Testis (tissue), 3 donors: ENCODE data around the gene ARID3A. TPM values are rescaled to one million over a fixed set of nuclear protein-coding genes. Genes with fewer than 3 reads are reported as not detected.

Experiments
- DNase-seq: peaks from one replicate; pipeline ENCODE4 v3.0.0-alpha.2; 2019
- H3K27ac ChIP-seq, 2 donors: fragments of 200-600 bp; sonication (generic); one replicate each; pipeline ENCODE4 v1.5.1; 2019
- H3K27me3 ChIP-seq: fragments of 200-600 bp; sonication (generic); one replicate; pipeline ENCODE4 v1.5.1; 2019
- H3K36me3 ChIP-seq: fragments of 200-600 bp; sonication (generic); one replicate; pipeline ENCODE4 v1.5.1; 2017; ENCODE audit warnings: low read depth; ENCODE audit errors: missing control alignments
- H3K4me1 ChIP-seq: fragments of 200-600 bp; sonication (generic); one replicate; pipeline ENCODE4 v1.5.1; 2019
- H3K4me3 ChIP-seq, 2 donors: fragments of 200-600 bp; sonication (generic); one replicate each; pipeline ENCODE4 v1.5.1; 2017 to 2019
- H3K9me3 ChIP-seq: fragments of 200-600 bp; sonication (generic); one replicate; pipeline ENCODE4 v1.5.1; 2017
- CTCF ChIP-seq, 3 experiments: fragments of 450-650 bp in 2 of 3; fragments of 200-600 bp in 1 of 3; sonication (generic) in 1 of 3; IDR thresholded peaks; one replicate each; pipeline ENCODE4 v1.5.1; 2016 to 2019; ENCODE audit warnings: antibody characterized with exemption in 3 of 3, mild to moderate bottlenecking in 2 of 3, moderate library complexity in 1 of 3
- POLR2A ChIP-seq: fragments of 450-650 bp; IDR thresholded peaks from one replicate; pipeline ENCODE4 v1.6.1; 2017; ENCODE audit warnings: antibody characterized with exemption, mild to moderate bottlenecking, moderate library complexity
- WGBS, 2 donors: methylation state at CpG; one replicate each; pipeline ENCODE4 v1.1.5; 2018; 5-methylcytosine and 5-hydroxymethylcytosine counted together
- intact Hi-C: fragments of 100-400 bp; cut with DNase I; formaldehyde crosslinking; loops from one replicate; pipeline ENCODE4 v1.15.1; 2023; ENCODE audit warnings: low total_unique reads
- polyA plus RNA-seq: library from polyadenylated mRNA; stranded (reverse); fragments of 350-450 nt; fragmentation: Illumina TruSeq; extraction: RNeasy Lipid Tissue Mini Kit (QIAGEN cat#74804); gene quantifications from one replicate; pipeline ENCODE4 v1.2.3, GENCODE V29; 2014; ENCODE audit warnings: low read depth, low replicate concordance; ENCODE audit not compliant: insufficient read depth
- total RNA-seq, 2 donors: library from RNA; depleted of rRNA; stranded (reverse); fragments of >200 nt; gene quantifications; one replicate each; pipeline ENCODE4 v1.2.3, GENCODE V29; 2016

ARID3A gene
- total and polyA plus RNA-seq, 3 donors from 2014 or later = 15.3 to 38.2 (median 26.5) TPM

- Histone ChIP-seq H3K4me3 (no peak overlapping the region), H3K36me3 (no peaks in the 10 kb centered on the region), H3K4me1 (no peaks in the 10 kb centered on the region), H3K9me3 (no peaks in the 10 kb centered on the region), H3K27me3 (no peaks in the 10 kb centered on the region), H3K27ac (no peak overlapping the region)
- no peak for TF ChIP-seq POLR2A
- no peak for TF ChIP-seq CTCF (IDR thresholded peaks at IDR 0.05)
- peak; percentile 38 for DNase-seq
- intact Hi-C loops = no loop called here
- whole genome bisulfite sequencing, 2 donors = 71 to 73% methylated on average over 12 to 30 of the region's 30 CpGs
Observed at GRCh38 chr19:900302-901111, 25.3 kb upstream of the ARID3A start.

GRCh38 chr19:901216-902092, 24.4 kb upstream of the ARID3A start:
- no peak for DNase-seq
- 86 to 87% methylated on average over 19 to 26 of the region's 27 CpGs for WGBS, 2 donors
- no peaks in the 10 kb centered on the region for H3K36me3 ChIP-seq
- no peak overlapping the region for H3K4me3 ChIP-seq
- H3K4me1 ChIP-seq = no peaks in the 10 kb centered on the region
- H3K9me3 ChIP-seq = no peaks in the 10 kb centered on the region
- TF ChIP-seq POLR2A (no peak), CTCF (IDR thresholded peaks at IDR 0.05) (no peak)
- no peak overlapping the region for H3K27ac ChIP-seq
- intact Hi-C loops = no loop called here
- H3K27me3 ChIP-seq = no peaks in the 10 kb centered on the region

GRCh38 chr19:902093-902370, 23.8 kb upstream of the ARID3A start:
- Histone ChIP-seq H3K9me3 (no peaks in the 10 kb centered on the region), H3K4me1 (no peaks in the 10 kb centered on the region), H3K27ac (no peak overlapping the region), H3K36me3 (no peaks in the 10 kb centered on the region), H3K4me3 (no peak overlapping the region), H3K27me3 (no peaks in the 10 kb centered on the region)
- intact Hi-C loops = no loop called here
- no peak for TF ChIP-seq CTCF (IDR thresholded peaks at IDR 0.05)
- WGBS, 2 donors = 81 to 89% methylated on average over 4 to 6 of the region's 7 CpGs
- no peak for DNase-seq

- no peaks in the 10 kb centered on the region for H3K9me3 ChIP-seq
- TF ChIP-seq CTCF (IDR thresholded peaks at IDR 0.05) (no peak), POLR2A (no peak)
- 90 to 92% methylated on average over 14 of the region's 14 CpGs for WGBS, 2 donors
- DNase-seq = no peak
- no peak overlapping the region for H3K27ac ChIP-seq
- H3K4me1 ChIP-seq = no peaks in the 10 kb centered on the region
- no peak overlapping the region for H3K4me3 ChIP-seq
- no peaks in the 10 kb centered on the region for H3K27me3 ChIP-seq
- intact Hi-C loops = no loop called here
- no peaks in the 10 kb centered on the region for H3K36me3 ChIP-seq
Observed at GRCh38 chr19:902446-903226, 23.2 kb upstream of the ARID3A start.
